GM19468 (cell line): ENCODE data around the gene SRBD1.

Source experiments
- ATAC-seq: cut with Tn5 transposase; IDR thresholded peaks from one replicate; pipeline ENCODE4 v1.9.1; 2021; ENCODE audit warnings: mild to moderate bottlenecking, moderate library complexity, moderate number of reproducible peaks; ENCODE audit not compliant: unreplicated experiment; ENCODE audit errors: extremely low read depth

SRBD1 gene

DNA sequence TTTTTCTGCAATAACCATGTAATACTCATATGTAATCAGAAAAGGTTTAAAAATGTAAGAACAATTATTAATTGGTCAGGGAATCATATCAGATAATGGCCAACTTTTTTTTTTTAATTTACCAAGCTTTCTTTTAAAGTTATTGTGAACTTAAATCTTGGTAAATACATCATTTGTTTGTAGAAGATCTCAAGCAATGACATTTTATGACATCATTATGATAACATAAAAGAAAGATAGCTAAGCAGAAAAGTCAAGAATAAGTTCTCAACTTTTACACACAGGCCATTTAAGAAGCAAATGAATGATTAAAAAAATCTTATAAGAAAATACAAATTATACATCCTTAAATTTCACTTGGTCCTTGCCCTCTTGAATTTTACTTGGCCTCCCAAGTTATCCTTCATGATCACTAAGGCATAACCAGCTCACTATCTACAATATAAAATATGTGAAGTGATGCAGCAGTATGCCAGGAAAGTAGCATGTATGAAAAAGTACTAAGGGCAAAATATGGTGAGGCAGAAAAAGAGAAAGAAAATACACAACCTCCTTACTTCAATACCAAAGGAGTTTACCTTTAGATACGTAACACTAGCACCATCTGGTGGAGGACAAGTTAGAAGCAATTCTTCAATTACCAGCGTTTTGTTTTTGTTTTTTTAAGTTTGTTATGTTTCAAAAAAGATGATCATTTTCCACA, 116.6 kb downstream of the SRBD1 start:
- no peak for ATAC-seq

DNA sequence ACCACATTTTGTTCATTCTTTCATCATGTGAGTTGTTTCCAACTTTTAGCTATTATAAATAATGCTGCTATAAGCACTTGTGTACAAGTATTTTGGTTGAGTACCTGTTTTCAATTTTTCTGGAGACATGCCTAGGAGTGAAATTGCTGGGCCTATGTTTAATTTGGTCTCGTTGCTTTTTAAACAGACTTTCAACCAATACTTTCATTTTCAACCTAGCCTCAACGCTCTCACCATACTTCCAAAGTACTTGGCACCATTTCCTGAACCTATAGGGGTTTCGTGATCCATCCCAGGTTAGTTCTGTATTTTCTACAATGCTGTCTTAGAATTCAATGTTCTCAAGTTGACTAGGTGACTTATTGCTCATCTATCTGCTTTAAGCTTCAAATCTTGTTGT, 126.1 kb downstream of the SRBD1 start:
- no peak for ATAC-seq

DNA sequence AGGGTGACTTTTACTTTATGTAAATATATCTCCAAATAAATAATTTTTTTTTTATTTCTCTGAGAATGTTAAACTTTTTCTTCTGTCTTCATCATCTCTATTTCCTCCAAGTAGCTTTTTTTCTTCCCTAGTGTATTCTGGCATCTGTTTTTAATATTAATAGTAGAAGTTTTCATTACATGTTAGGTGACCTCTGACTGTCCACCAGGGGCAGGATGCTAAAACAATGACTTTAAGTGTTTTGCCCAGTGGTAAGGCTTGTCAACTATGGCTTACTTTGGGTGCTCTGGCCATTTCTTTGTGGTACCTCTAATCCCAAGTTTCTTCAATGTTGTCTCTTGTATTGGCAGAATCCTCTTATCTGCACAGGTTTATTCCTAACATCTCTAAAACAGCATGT, 127.1 kb downstream of the SRBD1 start:
- ATAC-seq: no peak

DNA sequence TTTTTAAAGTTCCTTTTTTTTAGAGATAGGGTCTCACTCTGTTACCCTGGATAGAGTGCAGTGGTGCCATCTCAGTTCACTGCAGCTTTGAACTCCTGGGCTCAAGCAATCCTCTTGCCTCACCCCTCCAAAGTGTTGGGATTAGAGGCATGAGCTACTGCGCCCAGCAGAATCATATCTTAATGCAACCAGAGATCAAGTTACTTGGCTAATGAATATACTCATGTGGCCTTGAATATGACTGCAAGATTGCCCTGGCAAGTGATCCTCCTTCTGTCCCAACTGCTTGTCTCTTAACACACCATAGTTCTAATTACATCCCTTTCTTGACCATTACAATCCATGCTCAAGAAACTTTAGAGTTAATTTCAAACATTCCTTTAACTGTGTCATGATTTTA, 133.5 kb downstream of the SRBD1 start:
- ATAC-seq: no peak

GRCh38 chr2:45470531-45470930, 140.5 kb downstream of the SRBD1 start:
- ATAC-seq: no peak

GRCh38 chr2:45469314-45470099, 141.6 kb downstream of the SRBD1 start:
- no peak for ATAC-seq

GRCh38 chr2:45468279-45468678, 142.8 kb downstream of the SRBD1 start:
- no peak for ATAC-seq

GRCh38 chr2:45466053-45466452, 145.0 kb downstream of the SRBD1 start:
- no peak for ATAC-seq

DNA sequence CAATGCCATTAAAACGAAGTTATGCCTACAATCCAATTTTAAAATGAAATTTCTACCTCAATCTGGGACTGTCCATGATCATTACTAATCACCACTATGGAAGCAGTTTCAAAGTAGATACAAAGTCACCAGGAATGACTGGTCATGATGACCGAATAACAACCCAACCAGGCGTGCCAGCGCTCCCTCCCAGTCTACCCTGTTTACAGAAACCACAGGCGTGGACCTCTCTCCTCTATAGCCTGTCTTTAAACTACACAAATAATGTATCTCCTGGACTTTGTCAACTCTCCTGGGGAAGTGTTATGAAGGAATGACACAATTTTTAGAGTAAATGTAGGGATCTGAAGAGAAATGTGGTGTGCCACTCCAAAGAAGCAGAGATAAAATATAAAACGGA, 150.2 kb downstream of the SRBD1 start:
- no peak for ATAC-seq

GRCh38 chr2:45459860-45460259, 151.2 kb downstream of the SRBD1 start:
- ATAC-seq: no peak

- ATAC-seq: no peak
These were observed 152.0 kb downstream of the SRBD1 start for GRCh38 chr2:45458909-45459563.

DNA sequence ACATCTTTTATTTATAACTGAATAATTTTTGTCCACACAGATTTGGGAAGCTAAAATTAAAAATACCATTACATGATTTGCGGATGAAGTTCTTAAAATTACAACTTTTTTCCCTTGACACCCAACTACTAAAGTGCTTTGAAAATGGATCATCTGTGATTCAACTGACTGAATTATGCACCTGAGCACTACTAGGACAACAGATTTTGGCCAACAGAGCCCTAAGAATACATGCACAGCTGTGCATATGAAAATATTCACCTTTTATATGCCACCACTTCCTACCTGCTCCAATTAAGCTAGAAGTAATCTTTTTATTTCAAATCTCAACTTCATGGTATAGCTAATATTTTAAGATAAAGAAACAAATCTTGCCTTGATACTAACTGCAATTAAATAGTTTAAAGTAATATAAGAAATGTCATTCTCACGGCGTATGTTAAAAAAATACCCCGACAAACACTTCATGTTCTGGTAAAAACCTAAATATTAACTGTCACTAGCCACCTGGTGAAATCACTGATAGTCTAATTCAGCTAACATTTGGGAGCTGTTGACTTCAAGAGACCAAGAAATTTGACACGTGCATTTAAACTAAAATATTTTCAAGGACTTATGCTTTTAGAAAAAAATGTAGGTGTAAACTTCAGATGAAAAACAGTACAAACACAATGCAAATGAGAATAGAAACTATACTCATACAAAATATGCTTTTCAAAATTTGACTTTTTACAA, 153.7 kb downstream of the SRBD1 start:
- no peak for ATAC-seq

DNA sequence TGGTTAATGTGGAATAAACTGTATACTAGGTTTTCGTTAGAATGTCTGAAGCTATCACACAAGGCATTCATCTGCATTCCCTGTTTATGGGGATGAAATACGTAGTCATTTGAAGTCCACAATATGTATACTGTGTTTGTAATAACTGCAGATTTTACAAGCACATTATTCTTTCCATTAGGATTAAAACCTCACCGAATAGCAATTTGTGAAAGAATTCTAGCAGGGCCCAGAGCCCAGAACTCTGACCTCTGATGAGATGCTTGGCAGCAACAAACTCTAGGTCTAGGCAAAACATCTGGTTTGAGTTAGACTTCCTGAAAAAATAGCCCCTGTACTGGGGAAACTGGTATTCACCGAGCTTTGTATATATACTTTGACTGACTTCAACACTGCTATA, 158.2 kb downstream of the SRBD1 start:
- ATAC-seq: no peak

DNA sequence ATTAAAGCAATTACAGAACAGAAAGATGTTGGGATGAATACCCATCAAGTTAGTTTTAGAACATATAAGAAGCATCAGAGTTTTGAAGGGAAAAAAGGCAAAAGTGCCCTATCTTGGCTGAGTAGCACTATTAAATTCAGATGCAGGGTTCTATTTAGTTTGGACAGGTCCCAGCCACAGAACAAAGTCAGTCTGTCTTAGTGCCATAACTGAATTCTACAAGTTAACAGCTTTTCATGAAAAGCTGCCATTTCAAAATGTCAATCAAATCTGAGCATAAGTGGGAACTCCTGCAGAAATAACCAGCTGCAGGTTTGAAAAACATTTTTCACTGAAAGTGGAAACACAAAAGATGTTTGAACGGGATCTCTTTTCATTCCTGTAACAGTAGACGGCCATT, 160.4 kb downstream of the SRBD1 start:
- ATAC-seq: no peak

- ATAC-seq: no peak
These were observed 162.8 kb downstream of the SRBD1 start for GRCh38 chr2:45448217-45448616.

DNA sequence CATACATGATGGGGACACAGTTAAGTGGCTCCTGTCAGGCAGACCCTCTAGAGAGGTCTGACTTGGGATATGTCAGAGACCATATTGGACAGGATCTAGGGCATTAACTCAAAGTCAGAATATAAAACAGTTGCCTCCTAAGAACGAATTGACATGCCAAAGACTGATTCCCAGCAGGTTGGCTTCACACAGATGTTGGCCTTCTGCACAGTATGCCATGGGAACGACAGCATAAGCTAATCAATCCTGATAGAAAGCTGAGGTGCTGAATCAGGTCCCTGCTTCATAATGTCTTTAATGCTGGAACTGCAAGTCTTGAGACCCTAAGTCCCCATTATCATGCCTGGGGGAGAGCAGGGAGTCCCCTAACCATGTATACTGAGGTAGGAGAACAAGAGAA, 165.1 kb downstream of the SRBD1 start:
- no peak for ATAC-seq

DNA sequence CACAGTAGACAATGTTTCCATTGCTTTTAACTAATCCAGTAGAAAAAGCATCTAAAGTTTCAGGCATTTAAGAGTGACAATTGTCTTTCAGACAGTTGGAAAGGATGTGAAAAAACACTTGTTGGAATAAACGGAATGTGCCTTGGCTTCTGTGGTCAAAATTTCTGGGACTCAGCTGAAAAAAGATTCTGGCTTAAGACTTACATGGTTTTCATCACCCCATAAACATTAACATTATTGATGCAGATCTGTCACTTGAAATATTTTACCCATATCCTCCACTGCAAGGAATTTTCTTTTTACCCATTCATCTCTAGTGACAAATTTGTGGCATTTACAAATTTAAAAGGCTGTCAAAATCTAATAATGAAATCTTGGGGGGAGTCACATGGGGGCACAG, 166.0 kb downstream of the SRBD1 start:
- ATAC-seq: no peak

DNA sequence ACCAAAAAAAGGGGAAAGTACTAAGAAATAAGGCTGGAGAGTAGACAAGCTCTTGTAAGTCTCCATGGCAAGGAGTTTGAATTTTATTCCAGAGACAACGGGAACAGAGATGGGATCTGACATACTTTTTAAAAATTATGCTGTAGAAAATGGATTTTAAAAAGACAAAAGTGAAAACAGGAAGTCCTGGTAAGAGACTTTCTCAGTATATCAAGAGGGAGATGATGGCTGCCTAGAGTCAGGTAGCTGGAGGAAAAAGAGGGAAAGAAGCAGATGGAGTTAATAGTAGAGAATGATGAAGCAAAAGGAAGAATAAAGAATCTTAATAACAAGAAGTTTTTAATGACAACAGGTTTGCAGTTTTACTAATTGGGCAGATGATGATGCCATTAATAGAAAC, 168.1 kb downstream of the SRBD1 start:
- ATAC-seq: no peak

- ATAC-seq: no peak
These were observed 169.0 kb downstream of the SRBD1 start for GRCh38 chr2:45442026-45442425.

DNA sequence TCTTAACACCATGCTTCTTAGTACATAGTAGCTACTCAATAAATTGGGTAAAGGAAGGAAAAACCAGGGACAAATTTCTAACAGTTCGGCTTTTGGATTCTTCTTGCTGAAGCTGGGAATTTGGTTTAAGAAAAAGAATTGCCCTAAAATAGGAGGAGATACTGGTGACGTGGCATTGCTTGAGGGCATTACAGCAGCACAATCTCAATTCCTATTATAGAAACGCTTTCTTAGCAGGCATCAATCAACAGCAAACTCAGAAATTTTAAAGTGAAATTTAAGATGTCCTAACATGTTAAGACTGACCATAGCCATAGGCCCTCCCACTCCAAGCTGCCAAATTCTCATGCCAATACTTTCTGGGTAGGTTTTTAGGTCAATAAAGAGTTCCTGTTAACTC, 169.5 kb downstream of the SRBD1 start:
- ATAC-seq: no peak
